Progenitor cell of endocrine pancreas (in vitro differentiated cells): ENCODE measurements around the gene SPEM2. TPM values are rescaled to one million over a fixed set of nuclear protein-coding genes. Genes with fewer than 3 reads are reported as not detected.

ENCODE experiments used
- DNase-seq: peaks from one replicate; pipeline ENCODE4 v3.0.0; 2021; ENCODE audit warnings: low spot score; ENCODE audit not compliant: unreplicated experiment
- H3K27ac Mint-ChIP-seq: 2 replicates; pipeline ENCODE4 v1.8.0; 2021; ENCODE audit warnings: mild to moderate bottlenecking, moderate library complexity, mixed read lengths
- H3K27me3 Mint-ChIP-seq: 2 replicates; pipeline ENCODE4 v1.8.0; 2021; ENCODE audit warnings: mixed read lengths
- H3K36me3 Mint-ChIP-seq: 2 replicates; pipeline ENCODE4 v1.8.0; 2022; ENCODE audit warnings: mixed read lengths; ENCODE audit not compliant: insufficient read depth
- H3K4me1 Mint-ChIP-seq: 2 replicates; pipeline ENCODE4 v1.8.0; 2021; ENCODE audit warnings: low read depth, mixed read lengths
- H3K4me3 Mint-ChIP-seq: 2 replicates; pipeline ENCODE4 v1.8.0; 2021; ENCODE audit warnings: low read depth, mild to moderate bottlenecking, moderate library complexity, mixed read lengths
- H3K9me3 Mint-ChIP-seq: 2 replicates; pipeline ENCODE4 v1.8.0; 2021; ENCODE audit warnings: low read depth, mixed read lengths
- CTCF ChIP-seq: fragments of 200-600 bp; sonication (generic); IDR thresholded peaks from one replicate; pipeline ENCODE4 v1.5.0; 2021; ENCODE audit warnings: antibody characterized with exemption, mild to moderate bottlenecking; ENCODE audit not compliant: unreplicated experiment
- total RNA-seq: library from RNA; stranded (reverse); gene quantifications from 2 replicates; pipeline ENCODE4 v1.2.1, GENCODE V29; 2021

Gene SPEM2
- total RNA-seq, 1 donor from 2014 or later: not detected

GRCh38 chr17:7438656-7439460 lies 13.4 kb downstream of the SPEM2 start:
- no peak for DNase-seq
- H3K27me3 Mint-ChIP-seq: peaks cover 57% of the 10 kb centered on the region
- H3K36me3 Mint-ChIP-seq: no peaks in the 10 kb centered on the region
- H3K9me3 Mint-ChIP-seq: no peaks in the 10 kb centered on the region
- H3K4me1 Mint-ChIP-seq: peaks cover 23% of the 10 kb centered on the region
- H3K4me3 Mint-ChIP-seq: peak overlapping the region; percentile 56
- no peak for TF ChIP-seq CTCF
- H3K27ac Mint-ChIP-seq: no peak overlapping the region

GRCh38 chr17:7439462-7440112 lies 14.2 kb downstream of the SPEM2 start, which contains the start of gene FGF11:
TSS of gene FGF11 (plus strand) at chr17:7439512. CDS start at chr17:7439621, 109 bp downstream.
- Mint-ChIP-seq H3K4me3 (peak within 1 kb of the TSS; percentile 88), H3K36me3 (no peaks in the 10 kb centered on the region), H3K9me3 (no peaks in the 10 kb centered on the region), H3K4me1 (peaks cover 23% of the 10 kb centered on the region), H3K27me3 (peaks cover 58% of the 10 kb centered on the region), H3K27ac (peak within 1 kb of the TSS; percentile 88)
- DNase-seq: no peak
- no peak for TF ChIP-seq CTCF

GRCh38 chr17:7440113-7440833 lies 14.9 kb downstream of the SPEM2 start:
- no peak for TF ChIP-seq CTCF
- Mint-ChIP-seq H3K27ac (peak overlapping the region; percentile 88), H3K9me3 (no peaks in the 10 kb centered on the region), H3K4me1 (peaks cover 24% of the 10 kb centered on the region), H3K4me3 (peak overlapping the region; percentile 88), H3K27me3 (peaks cover 58% of the 10 kb centered on the region), H3K36me3 (no peaks in the 10 kb centered on the region)
- no peak for DNase-seq

GRCh38 chr17:7440834-7441195 lies 15.4 kb downstream of the SPEM2 start:
- peak overlapping the region; percentile 88 for H3K27ac Mint-ChIP-seq
- no peak for TF ChIP-seq CTCF
- peaks cover 58% of the 10 kb centered on the region for H3K27me3 Mint-ChIP-seq
- no peaks in the 10 kb centered on the region for H3K9me3 Mint-ChIP-seq
- peaks cover 29% of the 10 kb centered on the region for H3K4me1 Mint-ChIP-seq
- peak overlapping the region; percentile 88 for H3K4me3 Mint-ChIP-seq
- H3K36me3 Mint-ChIP-seq: no peaks in the 10 kb centered on the region
- DNase-seq: no peak

- H3K36me3 Mint-ChIP-seq: no peaks in the 10 kb centered on the region
- no peak for TF ChIP-seq CTCF
- no peak overlapping the region for H3K27ac Mint-ChIP-seq
- peaks cover 30% of the 10 kb centered on the region for H3K4me1 Mint-ChIP-seq
- H3K27me3 Mint-ChIP-seq: peaks cover 58% of the 10 kb centered on the region
- no peak for DNase-seq
- H3K4me3 Mint-ChIP-seq: peak overlapping the region; percentile 88
- no peaks in the 10 kb centered on the region for H3K9me3 Mint-ChIP-seq
Measured at GRCh38 chr17:7441266-7441665, 15.8 kb downstream of the SPEM2 start.
